Measurements from ENCODE around the gene FBXL19. TPM values are rescaled to one million over a fixed set of nuclear protein-coding genes. Genes with fewer than 3 reads are reported as not detected.

The FBXL19 gene
- total and polyA plus RNA-seq, 2 donors (not counting 1 experiment from before 2014, with no cell fraction given), result 9.0 to 25.0 TPM

DNA sequence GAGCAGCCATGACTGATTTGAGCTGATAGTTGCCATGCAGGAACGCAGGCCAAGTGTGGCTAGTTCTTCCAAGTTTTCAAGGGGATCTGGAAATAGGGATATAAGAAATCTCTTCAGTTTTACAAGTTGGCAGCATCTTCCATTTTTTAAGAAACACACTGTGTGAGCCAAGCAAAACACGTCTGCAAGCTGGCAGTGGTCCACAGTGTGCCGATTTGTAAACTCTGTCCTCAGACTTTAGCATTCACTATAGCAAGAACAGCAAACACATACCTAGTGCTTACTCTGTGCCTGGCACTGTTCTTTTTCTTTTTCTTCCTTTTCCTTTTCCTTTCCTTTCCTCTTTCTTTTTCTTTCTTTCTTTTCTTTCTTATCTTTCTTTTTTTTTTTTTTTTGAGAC lies 28.4 kb downstream of the FBXL19 start:
- peaks cover 38% of the 10 kb centered on the region for H3K79me2 ChIP-seq (ENCODE audit: control insufficient read depth, insufficient read depth, low read length)

DNA sequence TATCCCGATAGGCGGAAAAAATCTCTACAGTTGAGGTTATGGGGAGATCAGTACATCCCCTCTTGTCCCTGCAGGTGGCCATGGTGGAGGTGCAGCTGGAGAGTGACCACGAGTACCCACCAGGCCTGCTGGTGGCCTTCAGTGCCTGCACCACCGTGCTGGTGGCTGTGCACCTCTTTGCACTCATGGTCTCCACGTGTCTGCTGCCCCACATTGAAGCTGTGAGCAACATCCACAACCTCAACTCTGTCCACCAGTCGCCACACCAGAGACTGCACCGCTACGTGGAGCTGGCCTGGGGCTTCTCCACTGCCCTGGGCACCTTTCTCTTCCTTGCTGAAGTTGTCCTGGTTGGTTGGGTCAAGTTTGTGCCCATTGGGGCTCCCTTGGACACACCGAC lies 29.7 kb downstream of the FBXL19 start:
- Histone ChIP-seq H3K27ac (ENCODE audit: low read length in 2 of 2) (no peak overlapping the region), H3K9ac (ENCODE audit: low read length) (no peak overlapping the region), H3K4me3 (ENCODE audit: control extremely low read depth in 1 of 5, extremely low read depth in 1 of 5, insufficient read depth in 1 of 5, low read depth in 2 of 5, low read length in 4 of 5) (no peak overlapping the region), H3K4me2 (replicated peaks; ENCODE audit: low read depth, low read length, poor library complexity, severe bottlenecking) (no peak overlapping the region), H3K27me3 (replicated peaks in 1 of 4; ENCODE audit: control extremely low read depth in 1 of 4, control insufficient read depth in 3 of 4, insufficient read depth in 4 of 4, low read length in 3 of 4) (no peaks in the 10 kb centered on the region), H3K79me2 (ENCODE audit: control insufficient read depth, insufficient read depth, low read length) (peaks cover 43% of the 10 kb centered on the region), H3K9me3 (ENCODE audit: control extremely low read depth in 1 of 3, control insufficient read depth in 2 of 3, insufficient read depth in 1 of 3, low read length in 2 of 3) (peaks cover 0 to 4% (median 0%) of the 10 kb centered on the region in 3 donors), H4K20me1 (ENCODE audit: control insufficient read depth, insufficient read depth, low read length, poor library complexity, severe bottlenecking) (peaks cover 38% of the 10 kb centered on the region), H3K36me3 (replicated peaks in 1 of 2; ENCODE audit: control extremely low read depth in 1 of 2, control insufficient read depth in 1 of 2, extremely low read depth in 1 of 2, insufficient read depth in 2 of 2, low read length in 1 of 2) (peaks cover 0 to 4% of the 10 kb centered on the region in 2 experiments), H2AFZ (ENCODE audit: insufficient read depth, low read depth, low read length, poor library complexity, severe bottlenecking) (no peak overlapping the region), H3K4me1 (ENCODE audit: control insufficient read depth in 2 of 2, insufficient read depth in 2 of 2, low read length in 2 of 2) (peaks cover 19 to 42% of the 10 kb centered on the region in 2 donors)
- POLR2A ChIA-PET, result no interaction called here
- CTCF ChIA-PET, result interaction anchor here (1.0 to 4.4 kb wide), 5 partner anchors 11 to 490 kb away, joined by 3 to 42 read pairs (median 4); partner anchors contain the start of genes HSD3B7 and ZNF843
- no peaks in the 10 kb centered on the region for H3K9me3 Mint-ChIP-seq (ENCODE audit: insufficient read depth)
- DNase-seq (no peak), ATAC-seq (ENCODE audit: low read depth) (no peak)
- H3K4me3 Mint-ChIP-seq, result no peak overlapping the region
- TF ChIP-seq EZH2 (IDR thresholded peaks at IDR 0.05; ENCODE audit: borderline replicate concordance, insufficient read depth, low read depth, low read length, poor library complexity, severe bottlenecking), result no peak
- TF ChIP-seq, protein P1, sequence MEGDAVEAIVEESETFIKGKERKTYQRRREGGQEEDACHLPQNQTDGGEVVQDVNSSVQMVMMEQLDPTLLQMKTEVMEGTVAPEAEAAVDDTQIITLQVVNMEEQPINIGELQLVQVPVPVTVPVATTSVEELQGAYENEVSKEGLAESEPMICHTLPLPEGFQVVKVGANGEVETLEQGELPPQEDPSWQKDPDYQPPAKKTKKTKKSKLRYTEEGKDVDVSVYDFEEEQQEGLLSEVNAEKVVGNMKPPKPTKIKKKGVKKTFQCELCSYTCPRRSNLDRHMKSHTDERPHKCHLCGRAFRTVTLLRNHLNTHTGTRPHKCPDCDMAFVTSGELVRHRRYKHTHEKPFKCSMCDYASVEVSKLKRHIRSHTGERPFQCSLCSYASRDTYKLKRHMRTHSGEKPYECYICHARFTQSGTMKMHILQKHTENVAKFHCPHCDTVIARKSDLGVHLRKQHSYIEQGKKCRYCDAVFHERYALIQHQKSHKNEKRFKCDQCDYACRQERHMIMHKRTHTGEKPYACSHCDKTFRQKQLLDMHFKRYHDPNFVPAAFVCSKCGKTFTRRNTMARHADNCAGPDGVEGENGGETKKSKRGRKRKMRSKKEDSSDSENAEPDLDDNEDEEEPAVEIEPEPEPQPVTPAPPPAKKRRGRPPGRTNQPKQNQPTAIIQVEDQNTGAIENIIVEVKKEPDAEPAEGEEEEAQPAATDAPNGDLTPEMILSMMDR (IDR thresholded peaks at IDR 0.05), result no peak
- peaks cover 37% of the 10 kb centered on the region for H3K4me1 Mint-ChIP-seq
- H3K27ac Mint-ChIP-seq, result no peak overlapping the region
- no peaks in the 10 kb centered on the region for H3K27me3 Mint-ChIP-seq
- whole genome bisulfite sequencing (ENCODE audit: insufficient coverage), result 93% methylated on average over 8 of the region's 9 CpGs
- intact Hi-C loops (cut with micrococcal nuclease), result no loop called here

More for the DNA sequence above, 28.4 kb downstream of the FBXL19 start:
- Histone ChIP-seq H3K4me2 (replicated peaks; ENCODE audit: low read depth, low read length, poor library complexity, severe bottlenecking) (no peak overlapping the region), H3K9me3 (ENCODE audit: control extremely low read depth in 1 of 3, control insufficient read depth in 2 of 3, insufficient read depth in 1 of 3, low read length in 2 of 3) (peaks cover 0 to 4% (median 0%) of the 10 kb centered on the region in 3 donors), H3K36me3 (replicated peaks in 1 of 2; ENCODE audit: control extremely low read depth in 1 of 2, control insufficient read depth in 1 of 2, extremely low read depth in 1 of 2, insufficient read depth in 2 of 2, low read length in 1 of 2) (peaks cover 0 to 6% of the 10 kb centered on the region in 2 experiments), H2AFZ (ENCODE audit: insufficient read depth, low read depth, low read length, poor library complexity, severe bottlenecking) (no peak overlapping the region), H3K4me1 (ENCODE audit: control insufficient read depth in 2 of 2, insufficient read depth in 2 of 2, low read length in 2 of 2) (peaks cover 17 to 41% of the 10 kb centered on the region in 2 donors), H3K27me3 (replicated peaks in 1 of 4; ENCODE audit: control extremely low read depth in 1 of 4, control insufficient read depth in 3 of 4, insufficient read depth in 4 of 4, low read length in 3 of 4) (no peaks in the 10 kb centered on the region), H3K9ac (ENCODE audit: low read length) (no peak overlapping the region), H4K20me1 (ENCODE audit: control insufficient read depth, insufficient read depth, low read length, poor library complexity, severe bottlenecking) (peaks cover 38% of the 10 kb centered on the region), H3K4me3 (ENCODE audit: control extremely low read depth in 1 of 5, extremely low read depth in 1 of 5, insufficient read depth in 1 of 5, low read depth in 2 of 5, low read length in 4 of 5) (no peak overlapping the region), H3K27ac (ENCODE audit: low read length in 2 of 2) (no peak overlapping the region)
- Mint-ChIP-seq H3K27ac (no peak overlapping the region), H3K4me3 (no peak overlapping the region), H3K4me1 (peaks cover 32% of the 10 kb centered on the region), H3K9me3 (ENCODE audit: insufficient read depth) (no peaks in the 10 kb centered on the region), H3K27me3 (no peaks in the 10 kb centered on the region)
- 100% methylated on average over 2 of the region's 3 CpGs for WGBS (ENCODE audit: insufficient coverage)
- TF ChIP-seq, protein P1 (IDR thresholded peaks at IDR 0.05), result no peak
- TF ChIP-seq EZH2 (IDR thresholded peaks at IDR 0.05; ENCODE audit: borderline replicate concordance, insufficient read depth, low read depth, low read length, poor library complexity, severe bottlenecking), result no peak
- POLR2A ChIA-PET, result no interaction called here
- CTCF ChIA-PET, result interaction anchor here (0.6 to 0.7 kb wide), 2 partner anchors 10 to 222 kb away, joined by 3 read pairs; no protein-coding TSS in a partner anchor
- no peak for ATAC-seq (ENCODE audit: low read depth)
- intact Hi-C loops (cut with micrococcal nuclease), result no loop called here
- no peak for DNase-seq

Measured in B cell (primary cell).